IMR-90 (cell line): Measurements from ENCODE around the gene MRPL3. TPM values are rescaled to one million over a fixed set of nuclear protein-coding genes. Genes with fewer than 3 reads are reported as not detected.

Source experiments
- ATAC-seq: fragments of 200-7000 bp; cut with Tn5 transposase; 2 replicates; pipeline ENCODE4 v1.9.1; 2020; ENCODE audit warnings: low read depth, mild to moderate bottlenecking, moderate library complexity
- BruUV-seq: library from RNA; stranded (reverse); fragments of 400-500 nt; replicated peaks from 2 replicates; lab custom pipeline; 2021; lab: Mats Ljungman, UMichigan
- CTCF ChIA-PET: fragments of 300-600 bp; formaldehyde crosslinking; extraction: SDS; loops from one replicate; lab custom pipeline; 2021; ENCODE audit warnings: antibody characterized with exemption; lab: Yijun Ruan, JAX
- POLR2A ChIA-PET: fragments of 300-600 bp; sonication (Branson Sonifier 250); formaldehyde crosslinking; loops from one replicate; lab custom pipeline; 2022; ENCODE audit warnings: antibody characterized with exemption; ENCODE audit not compliant: unreplicated experiment; lab: Charles Lee
- DNase-seq: peaks from one replicate; pipeline ENCODE4 v3.0.0; 2013
- H2AFZ ChIP-seq: replicated peaks from 2 replicates; pipeline ENCODE3; 2013; ENCODE audit warnings: low read length, mild to moderate bottlenecking; ENCODE audit not compliant: poor library complexity
- H2AK5ac ChIP-seq: 2 replicates; pipeline ENCODE4 v1.6.1; 2013; ENCODE audit warnings: low read depth, low read length, inconsistent platforms
- H2AK9ac ChIP-seq: replicated peaks from 2 replicates; pipeline ENCODE3; 2013; ENCODE audit warnings: mild to moderate bottlenecking, low read depth, low read length, moderate library complexity; ENCODE audit not compliant: poor library complexity
- H2BK120ac ChIP-seq: 2 replicates; pipeline ENCODE4 v1.6.1; 2013; ENCODE audit warnings: low read depth, low read length, inconsistent platforms
- H2BK15ac ChIP-seq: 3 replicates; pipeline ENCODE4 v1.6.1; 2013; ENCODE audit warnings: low read depth, low read length, inconsistent platforms
- H2BK20ac ChIP-seq: 2 replicates; pipeline ENCODE4 v1.6.1; 2013; ENCODE audit warnings: low read depth, mild to moderate bottlenecking, inconsistent platforms, low read length, moderate library complexity
- H2BK5ac ChIP-seq: 2 replicates; pipeline ENCODE4 v1.6.1; 2013; ENCODE audit warnings: mild to moderate bottlenecking, low read depth, low read length, inconsistent platforms; ENCODE audit not compliant: poor library complexity, severe bottlenecking
- H3K14ac ChIP-seq: replicated peaks from 2 replicates; pipeline ENCODE4 v1.6.1; 2013; ENCODE audit warnings: low read depth, low read length, inconsistent platforms
- H3K18ac ChIP-seq: 2 replicates; pipeline ENCODE4 v1.6.1; 2013; ENCODE audit warnings: low read depth, low read length, control low read depth
- H3K23ac ChIP-seq: 2 replicates; pipeline ENCODE4 v1.6.1; 2013; ENCODE audit warnings: low read depth, low read length, inconsistent platforms
- H3K27ac ChIP-seq: 2 replicates; pipeline ENCODE4 v1.5.1; 2013; ENCODE audit warnings: mild to moderate bottlenecking, control low read depth, low read length; ENCODE audit not compliant: insufficient read depth
- H3K27me3 ChIP-seq: 2 replicates; pipeline ENCODE4 v1.6.1; 2013; ENCODE audit warnings: low read length; ENCODE audit not compliant: control insufficient read depth, insufficient read depth
- H3K36me3 ChIP-seq: 2 replicates; pipeline ENCODE4 v1.6.1; 2013; ENCODE audit warnings: low read length, mixed read lengths; ENCODE audit not compliant: control insufficient read depth, insufficient read depth
- H3K4ac ChIP-seq: 2 replicates; pipeline ENCODE4 v1.6.1; 2013; ENCODE audit warnings: low read depth, low read length, inconsistent platforms
- H3K4me1 ChIP-seq: 2 replicates; pipeline ENCODE4 v1.6.1; 2013; ENCODE audit warnings: low read length, mixed read lengths; ENCODE audit not compliant: control insufficient read depth, insufficient read depth
- H3K4me2 ChIP-seq: 2 replicates; pipeline ENCODE4 v1.6.1; 2013; ENCODE audit warnings: low read depth, mild to moderate bottlenecking, control low read depth, low read length, moderate library complexity
- H3K4me3 ChIP-seq: 2 replicates; pipeline ENCODE4 v1.5.1; 2013; ENCODE audit warnings: low read depth, mild to moderate bottlenecking, control low read depth, low read length, moderate library complexity; ENCODE audit not compliant: insufficient read depth
- H3K56ac ChIP-seq: 2 replicates; pipeline ENCODE4 v1.6.1; 2013; ENCODE audit warnings: low read length, inconsistent platforms; ENCODE audit not compliant: insufficient read depth; ENCODE audit errors: extremely low read depth
- H3K79me1 ChIP-seq, 2 experiments: 2 replicates each; pipeline ENCODE4 v1.6.1; 2013; ENCODE audit warnings: low read length in 2 of 2, inconsistent platforms in 1 of 2, low read depth in 1 of 2
- H3K9ac ChIP-seq: 2 replicates; pipeline ENCODE4 v1.6.1; 2013; ENCODE audit warnings: low read depth, low read length, control low read depth
- H3K9me1 ChIP-seq: 2 replicates; pipeline ENCODE4 v1.6.1; 2013; ENCODE audit warnings: low read length, inconsistent platforms; ENCODE audit not compliant: insufficient read depth
- H3K9me3 ChIP-seq: 2 replicates; pipeline ENCODE4 v1.6.1; 2013; ENCODE audit warnings: low read length; ENCODE audit not compliant: control insufficient read depth, insufficient read depth
- H4K20me1 ChIP-seq: 2 replicates; pipeline ENCODE4 v1.6.1; 2013; ENCODE audit warnings: low read length, inconsistent platforms; ENCODE audit not compliant: insufficient read depth
- H4K5ac ChIP-seq: 2 replicates; pipeline ENCODE4 v1.6.1; 2013; ENCODE audit warnings: mild to moderate bottlenecking, low read depth, low read length, control low read depth
- H4K8ac ChIP-seq, 2 experiments: 2 replicates each; pipeline ENCODE4 v1.6.1; 2013; ENCODE audit warnings: low read depth in 2 of 2, low read length in 2 of 2, control low read depth in 1 of 2, inconsistent platforms in 1 of 2
- H4K91ac ChIP-seq: 2 replicates; pipeline ENCODE4 v1.6.1; 2013; ENCODE audit warnings: low read depth, low read length, inconsistent platforms; ENCODE audit not compliant: insufficient read depth
- BHLHE40 ChIP-seq: fragments of 150-350 bp; IDR thresholded peaks from 2 replicates; pipeline ENCODE4 v1.6.1; 2016; ENCODE audit warnings: mild to moderate bottlenecking, low read depth, low read length
- CEBPB ChIP-seq: IDR thresholded peaks from 2 replicates; pipeline ENCODE4 v1.6.1; 2012; ENCODE audit warnings: low read depth, low read length, improper control_type of control experiment
- CHD1 ChIP-seq: IDR thresholded peaks from 2 replicates; pipeline ENCODE4 v1.6.1; 2012; ENCODE audit warnings: low read depth, low read length, improper control_type of control experiment
- FOS ChIP-seq: fragments of 150-350 bp; IDR thresholded peaks from 2 replicates; pipeline ENCODE4 v1.6.1; 2016; ENCODE audit warnings: low read depth, low read length
- MAFK ChIP-seq: IDR thresholded peaks from 2 replicates; pipeline ENCODE4 v1.6.1; 2012; ENCODE audit warnings: low read depth, low read length, improper control_type of control experiment
- MAZ ChIP-seq: IDR thresholded peaks from 2 replicates; pipeline ENCODE4 v1.6.1; 2012; ENCODE audit warnings: low read depth, mild to moderate bottlenecking, low read length, improper control_type of control experiment, moderate library complexity, borderline replicate concordance
- MXI1 ChIP-seq: IDR thresholded peaks from 2 replicates; pipeline ENCODE4 v1.6.1; 2012; ENCODE audit warnings: low read depth, mild to moderate bottlenecking, low read length, moderate library complexity, borderline replicate concordance
- NFE2L2 ChIP-seq: fragments of 150-350 bp; IDR thresholded peaks from 2 replicates; pipeline ENCODE4 v1.6.1; 2016; ENCODE audit warnings: low read depth, mild to moderate bottlenecking, low read length
- POLR2A ChIP-seq: IDR thresholded peaks from 2 replicates; pipeline ENCODE4 v1.6.1; 2012; ENCODE audit warnings: mild to moderate bottlenecking, low read depth, low read length
- RAD21 ChIP-seq: IDR thresholded peaks from 2 replicates; pipeline ENCODE4 v1.6.1; 2012; ENCODE audit warnings: low read length, improper control_type of control experiment
- RCOR1 ChIP-seq: IDR thresholded peaks from 2 replicates; pipeline ENCODE4 v1.6.1; 2012; ENCODE audit warnings: mild to moderate bottlenecking, low read length, improper control_type of control experiment; ENCODE audit not compliant: insufficient replicate concordance
- RFX5 ChIP-seq: IDR thresholded peaks from 2 replicates; pipeline ENCODE4 v1.8.0; 2012; ENCODE audit warnings: low read depth, mild to moderate bottlenecking, low read length, moderate library complexity
- SMC3 ChIP-seq: fragments of 150-350 bp; IDR thresholded peaks from 2 replicates; pipeline ENCODE4 v1.6.1; 2016; ENCODE audit warnings: low read depth, mild to moderate bottlenecking, antibody characterized with exemption, low read length, moderate library complexity
- WGBS, 2 experiments: methylation state at CpG; one replicate each; pipeline versions ENCODE4 v1.1.5 to v1.1.7; 2013; ENCODE audit warnings: missing lambda C conversion rate in 2 of 2; ENCODE audit not compliant: insufficient read length in 1 of 2; ENCODE audit errors: extremely low coverage in 2 of 2; 5-methylcytosine and 5-hydroxymethylcytosine counted together
- dilution Hi-C: fragments of 300-500 bp; cut with HindIII; formaldehyde crosslinking; loops from one replicate; pipeline ENCODE4 v1.14.3; 2018; ENCODE audit warnings: low sequenced_read_pairs; ENCODE audit not compliant: unreplicated experiment
- in situ Hi-C: fragments of 300-500 bp; cut with MboI; formaldehyde crosslinking; loops from 3 replicates; pipeline ENCODE4 v1.14.3; 2019; ENCODE audit warnings: low sequenced_read_pairs, inconsistent platforms, mixed read lengths
- intact Hi-C: fragments of 100-400 bp; cut with micrococcal nuclease; formaldehyde crosslinking; loops from 2 replicates; pipeline ENCODE4 v1.10.0; 2022
- polyA plus RNA-seq, 3 experiments: library from polyadenylated mRNA; depleted of rRNA; stranded (reverse); fragments of >200 nt; gene quantifications; 2 replicates each; pipeline ENCODE4 v1.2.3, GENCODE V29; 2012; ENCODE audit warnings: low replicate concordance in 1 of 3
- total RNA-seq: library from RNA; depleted of rRNA; stranded (reverse); fragments of >200 nt; gene quantifications from 2 replicates; pipeline ENCODE4 v1.2.3, GENCODE V29; 2012
- TF ChIP-seq, protein P1 (sequence below): fragments of 150-350 bp; IDR thresholded peaks from 2 replicates; pipeline ENCODE4 v1.6.1; 2016; ENCODE audit warnings: low read depth, mild to moderate bottlenecking, low read length, moderate library complexity, borderline replicate concordance
- TF ChIP-seq, protein P2 (sequence below): conservative IDR thresholded peaks from 2 replicates; pipeline ENCODE4 v1.5.1; 2012; ENCODE audit warnings: mild to moderate bottlenecking, low read depth, low read length, improper control_type of control experiment
- TF ChIP-seq, protein P3 (sequence below): fragments of 150-350 bp; IDR thresholded peaks from 2 replicates; pipeline ENCODE4 v1.6.1; 2017; ENCODE audit warnings: mild to moderate bottlenecking, antibody characterized with exemption, low read length, low read depth

The MRPL3 gene
- total and polyA plus RNA-seq, 2 of the 4 experiments (the other 2 are of a cell fraction), result 107 to 206 TPM

DNA sequence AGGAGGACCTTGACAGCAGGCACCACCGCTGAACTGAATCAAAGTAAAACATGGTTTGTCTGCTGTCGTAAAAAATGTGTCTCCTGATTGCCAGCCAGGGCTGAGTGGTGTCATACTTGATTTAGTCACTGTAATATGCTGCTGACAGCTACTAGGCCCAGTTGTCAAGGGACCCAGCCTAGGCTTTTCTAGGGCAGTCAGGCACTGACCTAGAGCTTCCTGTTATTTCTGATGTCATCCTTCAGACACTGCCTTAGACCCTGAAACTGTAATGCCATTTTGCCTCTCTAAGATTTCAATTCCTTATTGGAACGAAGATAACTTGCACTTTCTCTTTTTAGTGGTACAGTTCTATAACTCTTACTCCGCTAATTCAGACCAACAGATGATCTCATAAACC lies 2.6 kb upstream of the MRPL3 start:
- Histone ChIP-seq H2AK9ac (no peak overlapping the region), H2BK15ac (no peak overlapping the region), H3K4me2 (no peak overlapping the region), H4K8ac (no peak overlapping the region), H3K9me3 (no peaks in the 10 kb centered on the region), H3K9ac (no peak overlapping the region), H3K27ac (no peak overlapping the region), H4K20me1 (no peaks in the 10 kb centered on the region), H2AFZ (peak overlapping the region; percentile 56), H3K9me1 (0 out of 2 replicates have a peak, but pooled peaks cover 2% of the 10 kb centered on the region), H2AK5ac (no peak overlapping the region), H3K56ac (no peak overlapping the region), H3K4me3 (no peak overlapping the region), H3K4me1 (0 out of 2 replicates have a peak, but pooled peaks cover 3% of the 10 kb centered on the region), H3K18ac (no peak overlapping the region), H3K23ac (no peak overlapping the region), H3K36me3 (no peaks in the 10 kb centered on the region; the same call in 1 of the 2 replicates), H3K14ac (no peak overlapping the region), H3K79me1 (peaks cover 11 to 14% of the 10 kb centered on the region in 2 experiments; a peak in 3 of 4 replicates), H4K91ac (no peak overlapping the region), H2BK5ac (no peak overlapping the region), H4K5ac (no peak overlapping the region), H3K4ac (no peak overlapping the region), H2BK120ac (no peak overlapping the region), H3K27me3 (no peaks in the 10 kb centered on the region), H2BK20ac (no peak overlapping the region)
- POLR2A ChIA-PET, result no interaction called here
- no peak for TF ChIP-seq RFX5
- no peak for TF ChIP-seq CEBPB
- TF ChIP-seq NFE2L2, result no peak
- no peak for TF ChIP-seq CHD1
- no peak for TF ChIP-seq RCOR1
- no peak for TF ChIP-seq POLR2A
- no peak for TF ChIP-seq SMC3
- no peak for TF ChIP-seq MAZ
- TF ChIP-seq MAFK, result no peak
- no peak for TF ChIP-seq RAD21
- TF ChIP-seq, protein P1, sequence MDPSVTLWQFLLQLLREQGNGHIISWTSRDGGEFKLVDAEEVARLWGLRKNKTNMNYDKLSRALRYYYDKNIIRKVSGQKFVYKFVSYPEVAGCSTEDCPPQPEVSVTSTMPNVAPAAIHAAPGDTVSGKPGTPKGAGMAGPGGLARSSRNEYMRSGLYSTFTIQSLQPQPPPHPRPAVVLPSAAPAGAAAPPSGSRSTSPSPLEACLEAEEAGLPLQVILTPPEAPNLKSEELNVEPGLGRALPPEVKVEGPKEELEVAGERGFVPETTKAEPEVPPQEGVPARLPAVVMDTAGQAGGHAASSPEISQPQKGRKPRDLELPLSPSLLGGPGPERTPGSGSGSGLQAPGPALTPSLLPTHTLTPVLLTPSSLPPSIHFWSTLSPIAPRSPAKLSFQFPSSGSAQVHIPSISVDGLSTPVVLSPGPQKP, result no peak
- TF ChIP-seq BHLHE40, result no peak
- no peak for TF ChIP-seq FOS
- TF ChIP-seq MXI1, result no peak
- TF ChIP-seq, protein P2, sequence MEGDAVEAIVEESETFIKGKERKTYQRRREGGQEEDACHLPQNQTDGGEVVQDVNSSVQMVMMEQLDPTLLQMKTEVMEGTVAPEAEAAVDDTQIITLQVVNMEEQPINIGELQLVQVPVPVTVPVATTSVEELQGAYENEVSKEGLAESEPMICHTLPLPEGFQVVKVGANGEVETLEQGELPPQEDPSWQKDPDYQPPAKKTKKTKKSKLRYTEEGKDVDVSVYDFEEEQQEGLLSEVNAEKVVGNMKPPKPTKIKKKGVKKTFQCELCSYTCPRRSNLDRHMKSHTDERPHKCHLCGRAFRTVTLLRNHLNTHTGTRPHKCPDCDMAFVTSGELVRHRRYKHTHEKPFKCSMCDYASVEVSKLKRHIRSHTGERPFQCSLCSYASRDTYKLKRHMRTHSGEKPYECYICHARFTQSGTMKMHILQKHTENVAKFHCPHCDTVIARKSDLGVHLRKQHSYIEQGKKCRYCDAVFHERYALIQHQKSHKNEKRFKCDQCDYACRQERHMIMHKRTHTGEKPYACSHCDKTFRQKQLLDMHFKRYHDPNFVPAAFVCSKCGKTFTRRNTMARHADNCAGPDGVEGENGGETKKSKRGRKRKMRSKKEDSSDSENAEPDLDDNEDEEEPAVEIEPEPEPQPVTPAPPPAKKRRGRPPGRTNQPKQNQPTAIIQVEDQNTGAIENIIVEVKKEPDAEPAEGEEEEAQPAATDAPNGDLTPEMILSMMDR, result no peak
- TF ChIP-seq, protein P3, sequence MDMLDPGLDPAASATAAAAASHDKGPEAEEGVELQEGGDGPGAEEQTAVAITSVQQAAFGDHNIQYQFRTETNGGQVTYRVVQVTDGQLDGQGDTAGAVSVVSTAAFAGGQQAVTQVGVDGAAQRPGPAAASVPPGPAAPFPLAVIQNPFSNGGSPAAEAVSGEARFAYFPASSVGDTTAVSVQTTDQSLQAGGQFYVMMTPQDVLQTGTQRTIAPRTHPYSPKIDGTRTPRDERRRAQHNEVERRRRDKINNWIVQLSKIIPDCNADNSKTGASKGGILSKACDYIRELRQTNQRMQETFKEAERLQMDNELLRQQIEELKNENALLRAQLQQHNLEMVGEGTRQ, result no peak
- dilution Hi-C loops (no loop called here), in situ Hi-C loops (no loop called here), intact Hi-C loops (no loop called here)
- 29% methylated on average over 1 of the region's 4 CpGs; no CpG with 5 or more reads in 1 of the 2 experiments for WGBS, 2 experiments
- DNase-seq (no peak), ATAC-seq (no peak)
- BruUV-seq, result no TSS peak
- CTCF ChIA-PET, result no interaction called here
